WERI-Rb-1 (cell line): Measurements from ENCODE around the gene SHROOM3.

Source experiments
- DNase-seq: peaks from one replicate; pipeline ENCODE4 v3.0.0-alpha.2; 2020
- H3K27ac ChIP-seq: fragments of 250-450 bp; sonication (Bioruptor Pico); 2 replicates; pipeline ENCODE4 v1.5.1; 2020; ENCODE audit warnings: mild to moderate bottlenecking, moderate library complexity
- H3K27me3 ChIP-seq: fragments of 250-450 bp; sonication (Bioruptor Pico); 2 replicates; pipeline ENCODE4 v1.5.1; 2021; ENCODE audit warnings: mild to moderate bottlenecking, low read depth, moderate library complexity; ENCODE audit not compliant: insufficient read depth, severe bottlenecking
- H3K36me3 ChIP-seq: fragments of 250-450 bp; sonication (Bioruptor Pico); 2 replicates; pipeline ENCODE4 v1.5.1; 2020; ENCODE audit warnings: mild to moderate bottlenecking, moderate library complexity
- H3K4me3 ChIP-seq: 2 replicates; pipeline ENCODE4 v1.5.1; 2011; ENCODE audit warnings: low read depth, mild to moderate bottlenecking, control low read depth, low read length
- H3K9me3 ChIP-seq: fragments of 250-450 bp; sonication (Bioruptor Pico); 2 replicates; pipeline ENCODE4 v1.5.1; 2021; ENCODE audit warnings: mild to moderate bottlenecking, moderate library complexity; ENCODE audit not compliant: severe bottlenecking
- TF ChIP-seq, protein P1 (sequence below): IDR thresholded peaks from 2 replicates; pipeline ENCODE4 v1.5.1; 2011; ENCODE audit warnings: low read depth, mild to moderate bottlenecking, control low read depth, inconsistent platforms, low read length

The SHROOM3 gene

DNA sequence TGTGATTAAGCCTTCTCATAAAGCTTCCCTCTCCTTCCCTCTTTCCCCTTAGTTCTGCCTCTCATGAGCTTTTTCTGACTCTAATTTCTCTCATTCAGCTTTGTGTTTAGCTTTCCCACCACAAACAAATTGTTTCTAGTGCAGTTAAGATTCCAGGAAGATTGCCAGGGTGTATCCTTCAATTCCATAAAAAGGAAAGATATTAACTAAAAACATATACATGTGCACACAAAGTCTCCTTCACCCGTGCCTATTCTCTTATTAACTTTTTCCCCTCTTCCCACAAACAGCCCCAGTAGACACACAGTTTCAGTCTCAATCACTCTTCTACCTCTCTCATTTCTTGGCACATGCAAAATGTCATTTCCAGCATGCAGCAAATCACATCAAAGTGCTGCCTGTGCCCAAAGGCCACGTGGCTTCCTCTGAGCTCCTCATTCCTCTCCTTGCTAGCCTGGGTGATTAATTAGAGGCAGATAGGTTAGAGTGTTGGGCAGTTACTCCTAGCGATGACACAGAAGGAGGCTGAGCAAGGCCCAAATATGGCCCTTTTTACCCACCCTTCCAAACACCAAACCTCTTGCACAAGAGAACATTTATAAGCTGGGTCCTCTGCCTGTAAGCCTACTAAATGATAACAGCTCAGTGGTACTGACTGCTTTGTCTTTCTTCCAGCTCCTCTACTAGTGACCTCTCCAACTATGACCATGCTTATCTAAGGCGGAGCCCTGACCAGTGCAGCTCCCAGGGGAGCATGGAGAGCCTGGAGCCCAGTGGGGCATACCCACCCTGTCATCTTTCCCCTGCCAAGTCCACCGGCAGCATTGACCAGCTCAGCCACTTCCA lies 303.3 kb downstream of the SHROOM3 start:
- Histone ChIP-seq H3K27me3 (no peaks in the 10 kb centered on the region), H3K4me3 (no peak overlapping the region), H3K9me3 (no peaks in the 10 kb centered on the region), H3K36me3 (peaks cover 24% of the 10 kb centered on the region), H3K27ac (no peak overlapping the region)
- DNase-seq = no peak
- TF ChIP-seq, protein P1, sequence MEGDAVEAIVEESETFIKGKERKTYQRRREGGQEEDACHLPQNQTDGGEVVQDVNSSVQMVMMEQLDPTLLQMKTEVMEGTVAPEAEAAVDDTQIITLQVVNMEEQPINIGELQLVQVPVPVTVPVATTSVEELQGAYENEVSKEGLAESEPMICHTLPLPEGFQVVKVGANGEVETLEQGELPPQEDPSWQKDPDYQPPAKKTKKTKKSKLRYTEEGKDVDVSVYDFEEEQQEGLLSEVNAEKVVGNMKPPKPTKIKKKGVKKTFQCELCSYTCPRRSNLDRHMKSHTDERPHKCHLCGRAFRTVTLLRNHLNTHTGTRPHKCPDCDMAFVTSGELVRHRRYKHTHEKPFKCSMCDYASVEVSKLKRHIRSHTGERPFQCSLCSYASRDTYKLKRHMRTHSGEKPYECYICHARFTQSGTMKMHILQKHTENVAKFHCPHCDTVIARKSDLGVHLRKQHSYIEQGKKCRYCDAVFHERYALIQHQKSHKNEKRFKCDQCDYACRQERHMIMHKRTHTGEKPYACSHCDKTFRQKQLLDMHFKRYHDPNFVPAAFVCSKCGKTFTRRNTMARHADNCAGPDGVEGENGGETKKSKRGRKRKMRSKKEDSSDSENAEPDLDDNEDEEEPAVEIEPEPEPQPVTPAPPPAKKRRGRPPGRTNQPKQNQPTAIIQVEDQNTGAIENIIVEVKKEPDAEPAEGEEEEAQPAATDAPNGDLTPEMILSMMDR = no peak

DNA sequence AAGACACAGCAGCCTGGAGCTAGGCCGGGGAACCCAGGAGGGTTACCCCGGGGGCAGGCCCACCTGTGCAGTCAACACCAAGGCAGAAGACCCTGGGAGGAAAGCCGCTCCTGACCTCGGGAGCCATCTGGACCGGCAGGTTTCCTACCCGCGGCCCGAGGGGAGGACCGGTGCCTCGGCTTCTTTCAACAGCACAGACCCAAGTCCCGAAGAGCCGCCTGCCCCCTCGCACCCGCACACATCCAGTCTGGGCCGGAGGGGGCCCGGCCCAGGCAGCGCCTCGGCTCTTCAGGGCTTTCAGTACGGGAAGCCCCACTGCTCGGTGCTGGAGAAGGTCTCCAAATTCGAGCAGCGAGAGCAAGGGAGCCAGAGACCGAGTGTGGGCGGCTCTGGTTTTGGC lies 305.2 kb downstream of the SHROOM3 start:
- TF ChIP-seq, protein P1 = no peak

DNA sequence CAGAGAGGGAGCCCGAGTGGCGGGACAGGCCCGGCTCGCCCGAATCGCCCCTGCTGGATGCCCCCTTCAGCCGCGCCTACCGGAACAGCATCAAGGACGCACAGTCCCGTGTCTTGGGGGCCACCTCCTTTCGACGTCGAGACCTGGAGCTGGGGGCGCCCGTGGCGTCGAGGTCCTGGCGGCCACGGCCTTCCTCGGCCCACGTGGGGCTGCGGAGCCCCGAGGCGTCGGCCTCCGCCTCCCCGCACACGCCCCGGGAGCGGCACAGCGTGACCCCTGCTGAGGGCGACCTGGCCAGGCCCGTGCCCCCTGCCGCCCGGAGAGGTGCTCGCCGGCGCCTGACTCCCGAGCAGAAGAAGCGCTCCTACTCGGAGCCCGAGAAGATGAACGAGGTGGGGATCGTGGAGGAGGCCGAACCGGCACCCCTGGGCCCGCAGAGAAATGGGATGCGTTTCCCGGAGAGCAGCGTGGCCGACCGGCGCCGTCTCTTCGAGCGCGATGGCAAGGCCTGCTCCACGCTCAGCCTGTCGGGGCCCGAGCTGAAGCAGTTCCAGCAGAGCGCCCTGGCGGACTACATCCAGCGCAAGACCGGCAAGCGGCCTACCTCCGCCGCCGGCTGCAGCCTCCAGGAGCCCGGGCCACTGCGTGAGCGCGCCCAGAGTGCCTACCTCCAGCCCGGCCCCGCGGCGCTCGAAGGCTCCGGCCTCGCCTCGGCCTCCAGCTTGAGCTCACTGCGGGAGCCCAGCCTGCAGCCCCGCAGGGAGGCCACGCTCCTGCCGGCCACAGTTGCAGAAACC lies 306.0 kb downstream of the SHROOM3 start:
- Histone ChIP-seq H3K27ac (no peak overlapping the region), H3K4me3 (no peak overlapping the region), H3K27me3 (no peaks in the 10 kb centered on the region), H3K36me3 (peaks cover 16% of the 10 kb centered on the region), H3K9me3 (no peaks in the 10 kb centered on the region)
- no peak for DNase-seq
- TF ChIP-seq, protein P1 = no peak

More for the DNA sequence above, 305.2 kb downstream of the SHROOM3 start:
- no peaks in the 10 kb centered on the region for H3K9me3 ChIP-seq
- H3K36me3 ChIP-seq = peaks cover 19% of the 10 kb centered on the region
- H3K4me3 ChIP-seq = no peak overlapping the region
- no peak for DNase-seq
- H3K27me3 ChIP-seq = no peaks in the 10 kb centered on the region
- no peak overlapping the region for H3K27ac ChIP-seq

DNA sequence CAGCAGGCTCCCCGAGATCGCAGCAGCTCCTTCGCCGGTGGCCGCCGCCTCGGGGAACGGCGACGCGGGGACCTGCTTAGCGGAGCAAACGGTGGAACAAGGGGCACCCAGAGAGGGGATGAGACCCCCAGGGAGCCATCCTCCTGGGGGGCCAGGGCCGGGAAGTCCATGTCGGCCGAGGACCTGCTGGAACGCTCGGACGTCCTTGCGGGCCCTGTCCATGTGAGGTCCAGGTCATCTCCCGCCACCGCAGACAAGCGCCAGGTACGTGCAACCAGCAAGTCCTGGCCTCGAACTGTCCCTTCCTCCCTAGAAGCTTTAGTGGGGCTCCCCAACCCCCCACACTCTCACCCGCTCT lies 306.6 kb downstream of the SHROOM3 start:
- Histone ChIP-seq H3K4me3 (no peak overlapping the region), H3K36me3 (peaks cover 16% of the 10 kb centered on the region), H3K27ac (no peak overlapping the region), H3K9me3 (no peaks in the 10 kb centered on the region), H3K27me3 (no peaks in the 10 kb centered on the region)
- DNase-seq = no peak
- TF ChIP-seq, protein P1 = no peak

DNA sequence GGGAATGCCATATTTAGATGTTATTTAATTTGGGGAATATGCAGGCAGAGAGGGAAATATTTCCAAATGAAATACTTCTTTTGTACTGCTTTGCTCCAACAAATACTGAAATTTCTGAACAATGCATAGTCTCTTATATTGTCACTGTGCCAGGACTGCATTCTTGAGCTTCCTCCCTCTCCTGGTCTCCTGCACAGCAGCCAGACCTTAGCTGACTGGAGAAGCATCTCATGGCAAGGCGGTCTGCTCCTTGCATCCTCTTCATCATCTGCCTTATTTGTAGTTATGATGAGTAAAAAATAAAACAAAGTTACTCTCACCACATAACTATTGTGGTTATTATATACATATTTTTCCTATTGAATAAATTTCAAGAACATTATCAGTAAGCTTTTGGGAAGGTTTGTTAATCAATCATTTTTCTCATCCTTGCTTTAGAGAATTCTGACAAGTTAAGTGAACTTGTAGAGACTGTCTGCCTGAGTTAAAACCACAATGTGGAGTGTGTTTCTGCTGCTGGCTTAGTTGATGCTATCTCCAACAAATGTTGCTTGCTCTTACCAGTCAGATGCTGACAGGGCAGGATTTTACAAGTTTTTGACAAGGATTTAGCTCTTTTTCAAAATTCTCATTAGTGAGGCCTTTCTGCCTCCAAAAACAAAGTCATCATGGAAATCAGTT lies 309.4 kb downstream of the SHROOM3 start:
- no peaks in the 10 kb centered on the region for H3K27me3 ChIP-seq
- TF ChIP-seq, protein P1 = no peak
- no peak for DNase-seq
- H3K27ac ChIP-seq = no peak overlapping the region
- H3K36me3 ChIP-seq = peaks cover 10% of the 10 kb centered on the region
- no peaks in the 10 kb centered on the region for H3K9me3 ChIP-seq
- H3K4me3 ChIP-seq = no peak overlapping the region
